ENCODE results near the gene PCDHGA8.

Gene PCDHGA8

GRCh38 chr5:141434006-141434405 is 41.6 kb downstream of the PCDHGA8 start:
- DNase-seq (ENCODE audit: low read depth), result no peak

DNA sequence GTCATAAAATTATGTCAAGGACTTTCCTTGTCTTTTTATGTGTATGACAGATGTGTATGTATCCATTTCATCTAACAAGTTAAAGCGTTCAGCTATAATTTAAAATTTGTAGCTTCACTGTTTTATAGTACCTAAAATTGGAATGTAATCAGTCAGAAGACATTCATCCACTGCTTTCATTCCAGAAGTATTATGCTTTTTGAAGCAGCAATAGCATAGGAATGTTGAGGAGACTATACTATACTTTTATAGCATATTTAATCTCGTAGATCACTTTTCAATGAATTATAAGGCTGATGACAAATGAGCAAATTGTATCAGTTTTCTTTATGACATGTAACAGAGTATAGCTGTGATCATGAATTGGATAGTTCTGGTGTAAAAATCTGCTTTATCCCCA is 44.8 kb downstream of the PCDHGA8 start:
- DNase-seq (ENCODE audit: low read depth), result no peak

DNA sequence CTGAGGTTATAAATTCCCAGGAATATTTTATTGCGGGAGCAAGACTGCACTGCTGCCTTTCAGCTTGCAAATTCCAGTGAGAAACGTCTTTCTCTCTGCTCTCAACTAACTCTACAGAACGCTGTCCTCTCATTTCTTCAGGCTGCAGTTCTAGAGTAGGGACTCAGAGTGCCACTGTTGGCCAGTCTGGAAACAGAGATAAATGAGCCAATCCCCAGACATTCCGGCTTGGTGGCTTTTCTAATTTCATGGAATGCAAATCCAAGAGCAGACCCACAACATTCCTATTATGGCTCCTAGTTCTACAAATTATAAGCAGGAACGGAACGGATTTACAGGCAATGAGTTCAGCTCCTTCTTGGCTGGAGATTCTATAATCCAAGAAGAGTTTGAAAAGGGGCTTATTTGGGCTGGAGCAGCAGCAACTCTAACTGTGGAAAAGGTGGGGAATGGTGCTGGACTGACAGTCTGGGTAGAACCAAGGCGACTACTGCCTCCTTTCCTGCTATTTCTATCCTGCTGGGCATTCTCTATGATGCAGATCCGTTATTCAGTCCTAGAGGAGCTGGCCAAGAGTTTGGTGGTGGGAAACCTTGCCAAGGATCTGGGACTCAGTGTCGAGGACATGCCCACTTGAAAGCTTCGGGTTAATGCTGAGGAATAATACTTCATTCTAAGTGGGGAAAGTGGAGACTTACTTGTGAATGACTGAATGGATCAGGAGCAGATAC is 47.1 kb downstream of the PCDHGA8 start:
- DNase-seq (ENCODE audit: low read depth), result no peak

DNA sequence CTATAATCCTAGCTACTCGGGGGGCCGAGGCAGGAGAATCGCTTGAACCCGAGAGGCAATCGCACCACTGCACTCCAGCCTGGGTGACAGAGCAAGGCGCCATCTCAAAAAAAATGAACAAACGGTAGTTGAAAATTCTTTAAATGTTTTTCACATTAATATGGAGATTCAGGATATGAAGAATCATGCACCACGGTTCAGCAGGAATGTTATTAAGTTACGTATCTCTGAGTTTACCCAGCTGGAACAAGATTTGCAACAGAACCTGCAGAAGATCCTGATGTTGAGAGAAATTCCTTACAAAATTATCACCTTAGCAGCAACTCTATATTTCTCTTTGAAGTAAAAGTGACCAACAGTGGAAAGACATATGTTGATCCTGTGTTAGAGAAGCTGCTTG is 47.9 kb downstream of the PCDHGA8 start:
- no peak for DNase-seq (ENCODE audit: low read depth)

- DNase-seq (ENCODE audit: low read depth), result no peak
Observed at GRCh38 chr5:141441571-141442170, 49.2 kb downstream of the PCDHGA8 start.

Data from HS-5 (cell line).